Epithelial cell of prostate (primary cell): ENCODE data around the gene EXO1.

Experiments
- DNase-seq: peaks from one replicate; pipeline ENCODE4 v3.0.0-alpha.2; 2011; ENCODE audit warnings: low read depth, low spot score
- H3K27ac ChIP-seq: fragments of 450-650 bp; 2 replicates; pipeline ENCODE4 v1.5.1; 2017; ENCODE audit warnings: mild to moderate bottlenecking

Gene EXO1

GRCh38 chr1:241870746-241871430 is 22.9 kb downstream of the EXO1 start:
- DNase-seq = no peak
- H3K27ac ChIP-seq = no peak overlapping the region

GRCh38 chr1:241881440-241881839 is 33.4 kb downstream of the EXO1 start:
- H3K27ac ChIP-seq = no peak overlapping the region
- DNase-seq = no peak

- no peak for DNase-seq
- H3K27ac ChIP-seq = no peak overlapping the region
Measured at GRCh38 chr1:241883159-241883558, 35.2 kb downstream of the EXO1 start.

- DNase-seq = peak; percentile 22
- H3K27ac ChIP-seq = no peak overlapping the region
Measured at GRCh38 chr1:241888232-241888631, 40.2 kb downstream of the EXO1 start.

GRCh38 chr1:241891296-241891695 is 43.3 kb downstream of the EXO1 start:
- DNase-seq = no peak
- H3K27ac ChIP-seq = no peak overlapping the region

GRCh38 chr1:241894016-241894415 is 46.0 kb downstream of the EXO1 start:
- no peak for DNase-seq
- H3K27ac ChIP-seq = no peak overlapping the region

GRCh38 chr1:241895013-241895412 is 47.0 kb downstream of the EXO1 start:
- DNase-seq = peak; percentile 22
- H3K27ac ChIP-seq = no peak overlapping the region

- DNase-seq = no peak
- H3K27ac ChIP-seq = no peak overlapping the region
Measured at GRCh38 chr1:241896670-241896962, 48.6 kb downstream of the EXO1 start.

- no peak overlapping the region for H3K27ac ChIP-seq
- DNase-seq = no peak
Measured at GRCh38 chr1:241899210-241899609, 51.2 kb downstream of the EXO1 start.

GRCh38 chr1:241900381-241900780 is 52.4 kb downstream of the EXO1 start:
- no peak overlapping the region for H3K27ac ChIP-seq
- DNase-seq = no peak

GRCh38 chr1:241902391-241903065 is 54.5 kb downstream of the EXO1 start:
- H3K27ac ChIP-seq = no peak overlapping the region
- no peak for DNase-seq

GRCh38 chr1:241916196-241916595 is 68.2 kb downstream of the EXO1 start:
- H3K27ac ChIP-seq = no peak overlapping the region
- DNase-seq = no peak

GRCh38 chr1:241917487-241917886 is 69.5 kb downstream of the EXO1 start:
- H3K27ac ChIP-seq = no peak overlapping the region
- no peak for DNase-seq

GRCh38 chr1:241918879-241919278 is 70.9 kb downstream of the EXO1 start:
- no peak for DNase-seq
- H3K27ac ChIP-seq = no peak overlapping the region

- H3K27ac ChIP-seq = no peak overlapping the region
- no peak for DNase-seq
Measured at GRCh38 chr1:241924080-241924808, 76.2 kb downstream of the EXO1 start.

GRCh38 chr1:241926141-241926540 is 78.1 kb downstream of the EXO1 start:
- H3K27ac ChIP-seq = no peak overlapping the region
- no peak for DNase-seq

- DNase-seq = no peak
- H3K27ac ChIP-seq = no peak overlapping the region
Measured at GRCh38 chr1:241927321-241927720, 79.3 kb downstream of the EXO1 start.

- no peak for DNase-seq
Measured at GRCh38 chr1:241932845-241933244, 84.8 kb downstream of the EXO1 start.

GRCh38 chr1:241934201-241934848 is 86.3 kb downstream of the EXO1 start:
- no peak for DNase-seq
- no peak overlapping the region for H3K27ac ChIP-seq

More at GRCh38 chr1:241932845-241933244, 84.8 kb downstream of the EXO1 start:
- no peak overlapping the region for H3K27ac ChIP-seq

GRCh38 chr1:241934866-241935265 is 86.9 kb downstream of the EXO1 start:
- DNase-seq = no peak
- H3K27ac ChIP-seq = no peak overlapping the region
